ENCODE data around the gene SH3D19. TPM values are rescaled to one million over a fixed set of nuclear protein-coding genes. Genes with fewer than 3 reads are reported as not detected.

Gene SH3D19
- total RNA-seq, 2 donors from 2014 or later = 107 to 118 TPM

DNA sequence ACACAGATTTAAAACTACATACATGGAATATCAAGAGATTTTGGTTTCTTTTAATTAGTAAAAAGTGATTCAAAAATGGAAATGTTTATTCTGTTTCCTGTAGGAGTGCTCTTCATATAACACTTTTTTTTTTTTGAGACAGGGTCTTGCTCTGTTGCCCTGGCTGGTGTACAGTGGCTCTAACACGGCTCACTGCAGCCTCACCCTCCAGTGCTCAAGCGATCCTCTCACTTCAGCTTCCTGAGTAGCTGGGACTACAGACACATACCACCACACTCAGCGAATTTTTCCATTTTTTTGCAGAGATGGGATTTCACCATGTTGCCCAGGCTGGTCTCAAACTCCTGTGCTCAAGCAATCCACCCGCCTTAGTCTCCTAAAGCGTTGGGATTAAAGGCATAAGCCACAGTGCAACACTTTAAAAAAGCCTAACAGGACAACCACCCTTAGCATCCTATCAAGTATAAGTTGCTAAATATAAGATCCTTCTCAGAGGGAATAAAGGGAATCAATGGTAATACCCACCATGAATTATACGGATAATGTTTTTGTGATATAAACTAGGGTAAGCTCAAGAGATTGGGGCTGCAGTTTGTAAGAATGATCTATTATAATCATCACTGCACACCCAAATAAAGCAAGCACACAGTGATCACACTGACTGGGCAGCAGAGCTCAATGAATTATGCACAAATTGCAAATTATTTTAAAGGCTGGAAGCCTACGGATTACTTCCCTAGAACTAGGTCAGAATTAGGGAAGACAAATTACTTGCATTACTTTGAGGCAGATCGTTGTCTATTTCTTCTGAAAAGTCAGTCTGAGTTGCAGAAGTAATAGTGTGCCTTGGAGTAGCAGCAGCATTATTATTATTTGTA, 149.4 kb downstream of the SH3D19 start:
- H3K9me3 ChIP-seq = no peaks in the 10 kb centered on the region
- no peaks in the 10 kb centered on the region for H3K27me3 ChIP-seq
- peaks cover 32% of the 10 kb centered on the region for H3K36me3 ChIP-seq
- H3K27ac ChIP-seq = no peak overlapping the region
- H3K4me3 ChIP-seq = no peak overlapping the region
- DNase-seq (ENCODE audit: low spot score) = no peak
- peaks cover 0 to 29% of the 10 kb centered on the region in 2 donors for H3K4me1 ChIP-seq
- TF ChIP-seq, protein P1, sequence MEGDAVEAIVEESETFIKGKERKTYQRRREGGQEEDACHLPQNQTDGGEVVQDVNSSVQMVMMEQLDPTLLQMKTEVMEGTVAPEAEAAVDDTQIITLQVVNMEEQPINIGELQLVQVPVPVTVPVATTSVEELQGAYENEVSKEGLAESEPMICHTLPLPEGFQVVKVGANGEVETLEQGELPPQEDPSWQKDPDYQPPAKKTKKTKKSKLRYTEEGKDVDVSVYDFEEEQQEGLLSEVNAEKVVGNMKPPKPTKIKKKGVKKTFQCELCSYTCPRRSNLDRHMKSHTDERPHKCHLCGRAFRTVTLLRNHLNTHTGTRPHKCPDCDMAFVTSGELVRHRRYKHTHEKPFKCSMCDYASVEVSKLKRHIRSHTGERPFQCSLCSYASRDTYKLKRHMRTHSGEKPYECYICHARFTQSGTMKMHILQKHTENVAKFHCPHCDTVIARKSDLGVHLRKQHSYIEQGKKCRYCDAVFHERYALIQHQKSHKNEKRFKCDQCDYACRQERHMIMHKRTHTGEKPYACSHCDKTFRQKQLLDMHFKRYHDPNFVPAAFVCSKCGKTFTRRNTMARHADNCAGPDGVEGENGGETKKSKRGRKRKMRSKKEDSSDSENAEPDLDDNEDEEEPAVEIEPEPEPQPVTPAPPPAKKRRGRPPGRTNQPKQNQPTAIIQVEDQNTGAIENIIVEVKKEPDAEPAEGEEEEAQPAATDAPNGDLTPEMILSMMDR (IDR thresholded peaks at IDR 0.05) = no peak

DNA sequence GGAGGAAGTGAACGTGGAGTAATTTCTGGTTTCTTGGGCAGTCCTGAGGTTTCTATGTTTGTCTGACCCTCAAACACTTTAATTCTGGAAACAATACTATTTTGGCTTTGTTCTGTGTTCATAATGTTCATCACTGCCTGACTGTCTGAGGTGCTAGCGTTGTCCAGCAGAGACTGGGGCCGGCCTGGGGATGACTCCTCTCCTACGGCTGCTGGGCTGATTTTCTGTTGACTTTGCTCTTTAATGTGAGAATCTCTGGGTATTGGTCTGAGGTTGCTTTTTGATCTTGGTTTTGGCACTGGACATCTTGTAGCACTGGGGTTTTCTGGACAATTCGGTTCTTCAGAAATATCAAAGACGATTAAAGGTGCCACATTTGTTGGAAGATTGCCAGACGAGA, 150.2 kb downstream of the SH3D19 start:
- H3K4me3 ChIP-seq = no peak overlapping the region
- H3K36me3 ChIP-seq = peaks cover 32% of the 10 kb centered on the region
- TF ChIP-seq, protein P1 (IDR thresholded peaks at IDR 0.05) = no peak
- H3K4me1 ChIP-seq = peaks cover 0 to 29% of the 10 kb centered on the region in 2 donors
- no peaks in the 10 kb centered on the region for H3K9me3 ChIP-seq
- DNase-seq (ENCODE audit: low spot score) = no peak
- H3K27me3 ChIP-seq = no peaks in the 10 kb centered on the region
- peak overlapping the region in 1 of 2 donors; percentile 54 for H3K27ac ChIP-seq

DNA sequence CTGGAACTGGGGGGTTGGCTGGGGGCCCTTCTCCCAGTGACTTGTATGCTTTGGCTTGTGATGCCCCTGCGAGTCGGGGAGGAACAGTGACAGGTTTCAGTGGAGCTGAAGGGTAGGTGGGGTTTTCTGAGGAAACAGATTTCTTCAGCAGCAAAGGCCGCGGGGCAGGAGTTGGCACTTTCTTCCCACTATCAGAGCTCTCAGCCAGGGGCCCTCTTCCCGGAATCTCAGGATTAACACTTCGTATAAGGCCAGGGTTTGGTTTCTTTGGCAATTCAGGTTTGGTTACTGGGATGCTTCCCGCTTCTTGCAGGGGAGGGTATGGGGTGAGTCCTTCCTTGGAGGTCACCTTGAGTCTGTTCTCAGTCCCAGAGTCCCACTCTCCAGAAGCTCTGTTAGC, 150.6 kb downstream of the SH3D19 start:
- Histone ChIP-seq H3K9me3 (no peaks in the 10 kb centered on the region), H3K27ac (peak overlapping the region in 1 of 2 donors; percentile 54), H3K4me1 (peaks cover 0 to 32% of the 10 kb centered on the region in 2 donors), H3K4me3 (no peak overlapping the region), H3K27me3 (no peaks in the 10 kb centered on the region), H3K36me3 (peaks cover 32% of the 10 kb centered on the region)
- TF ChIP-seq, protein P1 (IDR thresholded peaks at IDR 0.05) = no peak
- no peak for DNase-seq (ENCODE audit: low spot score)

DNA sequence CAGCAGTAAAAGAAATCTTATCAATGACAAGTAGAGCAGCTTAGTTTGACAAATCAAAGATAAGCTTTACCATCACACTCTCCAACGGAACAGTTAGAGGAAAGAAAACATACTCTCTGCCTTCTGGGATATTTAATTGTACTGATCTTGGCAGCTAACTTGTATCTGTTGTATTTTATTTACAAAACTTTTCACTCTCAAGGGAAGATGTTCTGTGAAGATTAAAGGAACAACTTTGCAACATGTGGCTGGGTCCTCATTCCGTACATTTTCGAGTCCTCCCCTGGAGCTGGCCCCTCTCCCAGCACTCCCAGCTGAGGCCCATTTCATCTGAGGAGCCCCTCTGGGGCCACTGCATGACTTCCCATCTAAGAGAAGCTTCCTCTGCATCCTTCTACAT, 151.5 kb downstream of the SH3D19 start:
- Histone ChIP-seq H3K4me3 (no peak overlapping the region), H3K27ac (peak overlapping the region in 1 of 2 donors; percentile 54), H3K27me3 (no peaks in the 10 kb centered on the region), H3K9me3 (no peaks in the 10 kb centered on the region), H3K36me3 (peaks cover 32% of the 10 kb centered on the region), H3K4me1 (peaks cover 0 to 41% of the 10 kb centered on the region in 2 donors)
- DNase-seq (ENCODE audit: low spot score) = no peak
- TF ChIP-seq, protein P1 (IDR thresholded peaks at IDR 0.05) = no peak

DNA sequence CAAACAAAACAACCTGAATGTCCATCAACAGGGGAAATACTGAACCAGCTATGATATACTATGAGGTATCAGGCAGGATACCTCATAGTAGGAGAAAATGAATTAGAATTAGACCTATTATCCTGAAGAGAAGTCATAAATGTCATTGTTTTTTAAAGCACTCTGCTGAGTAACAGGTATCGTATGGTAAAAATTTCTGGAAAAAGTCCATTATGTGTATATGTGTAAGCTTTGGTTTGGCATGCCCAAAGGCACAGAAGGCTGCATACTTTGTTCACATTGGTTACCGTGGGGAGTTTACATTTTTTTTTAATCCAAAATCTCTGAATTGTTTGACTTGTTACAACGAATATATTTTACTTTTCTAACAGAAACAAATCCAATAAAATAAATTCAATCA, 155.5 kb downstream of the SH3D19 start:
- Histone ChIP-seq H3K9me3 (no peaks in the 10 kb centered on the region), H3K4me1 (peaks cover 0 to 48% of the 10 kb centered on the region in 2 donors), H3K4me3 (no peak overlapping the region), H3K27me3 (no peaks in the 10 kb centered on the region), H3K27ac (peak overlapping the region; percentile 39 to 58), H3K36me3 (peaks cover 12% of the 10 kb centered on the region)
- TF ChIP-seq, protein P1 (IDR thresholded peaks at IDR 0.05) = no peak
- no peak for DNase-seq (ENCODE audit: low spot score)

All from right atrium auricular region (tissue), 2 donors.